ENCODE data around the gene GPS1.

Gene GPS1

DNA sequence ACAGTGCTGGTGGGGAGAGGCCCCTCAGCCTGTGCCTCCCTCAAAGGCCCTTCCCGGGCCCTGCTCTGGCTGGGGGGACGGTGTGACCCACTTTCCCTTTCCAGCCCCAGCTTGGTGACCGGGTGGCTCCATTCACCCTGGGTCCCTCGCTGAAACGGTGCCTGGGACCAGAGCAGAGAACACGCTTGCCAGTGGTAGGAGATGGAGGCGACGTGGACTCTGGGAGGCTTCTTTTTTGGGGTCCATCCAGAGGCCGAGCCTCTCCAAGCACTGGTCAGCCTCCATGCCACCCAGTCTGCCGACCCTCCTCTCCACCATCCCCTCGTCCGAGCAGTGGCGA lies 36.8 kb upstream of the GPS1 start:
- DNase-seq = no peak
- no peak for ATAC-seq

DNA sequence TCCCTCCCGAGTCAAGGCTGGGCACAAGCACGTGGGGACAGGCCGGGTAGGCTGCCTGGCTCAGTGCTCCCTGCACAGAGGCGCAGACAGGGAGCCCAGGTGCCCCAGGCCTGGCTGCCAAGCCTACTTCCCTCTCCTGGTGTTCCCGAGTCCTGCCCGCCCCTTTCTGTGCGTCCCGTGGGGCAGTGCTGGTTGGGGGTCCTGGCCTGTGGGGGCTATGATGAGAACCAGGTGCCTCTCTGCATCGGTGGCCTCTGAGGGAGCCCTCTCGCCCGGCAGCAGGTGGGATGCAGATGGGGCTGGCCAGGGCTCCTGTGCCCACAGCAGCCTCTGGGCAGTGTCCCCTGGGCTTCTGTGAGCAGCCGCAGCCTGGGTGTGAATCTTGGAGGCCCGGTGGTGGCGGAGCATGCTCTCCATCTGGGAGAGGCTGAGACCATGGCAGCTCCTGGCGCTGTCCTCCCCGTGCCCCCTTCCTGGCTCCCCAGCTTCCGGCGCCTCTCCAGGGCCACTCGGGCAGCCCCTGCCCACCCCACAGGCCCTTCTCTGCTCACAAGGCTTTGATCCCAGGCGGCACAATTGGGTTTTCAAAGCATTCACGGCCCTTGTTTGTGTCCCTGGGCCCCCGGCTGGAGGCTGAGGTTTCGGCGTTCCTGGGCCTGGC lies 36.3 kb upstream of the GPS1 start:
- no peak for ATAC-seq
- no peak for DNase-seq

DNA sequence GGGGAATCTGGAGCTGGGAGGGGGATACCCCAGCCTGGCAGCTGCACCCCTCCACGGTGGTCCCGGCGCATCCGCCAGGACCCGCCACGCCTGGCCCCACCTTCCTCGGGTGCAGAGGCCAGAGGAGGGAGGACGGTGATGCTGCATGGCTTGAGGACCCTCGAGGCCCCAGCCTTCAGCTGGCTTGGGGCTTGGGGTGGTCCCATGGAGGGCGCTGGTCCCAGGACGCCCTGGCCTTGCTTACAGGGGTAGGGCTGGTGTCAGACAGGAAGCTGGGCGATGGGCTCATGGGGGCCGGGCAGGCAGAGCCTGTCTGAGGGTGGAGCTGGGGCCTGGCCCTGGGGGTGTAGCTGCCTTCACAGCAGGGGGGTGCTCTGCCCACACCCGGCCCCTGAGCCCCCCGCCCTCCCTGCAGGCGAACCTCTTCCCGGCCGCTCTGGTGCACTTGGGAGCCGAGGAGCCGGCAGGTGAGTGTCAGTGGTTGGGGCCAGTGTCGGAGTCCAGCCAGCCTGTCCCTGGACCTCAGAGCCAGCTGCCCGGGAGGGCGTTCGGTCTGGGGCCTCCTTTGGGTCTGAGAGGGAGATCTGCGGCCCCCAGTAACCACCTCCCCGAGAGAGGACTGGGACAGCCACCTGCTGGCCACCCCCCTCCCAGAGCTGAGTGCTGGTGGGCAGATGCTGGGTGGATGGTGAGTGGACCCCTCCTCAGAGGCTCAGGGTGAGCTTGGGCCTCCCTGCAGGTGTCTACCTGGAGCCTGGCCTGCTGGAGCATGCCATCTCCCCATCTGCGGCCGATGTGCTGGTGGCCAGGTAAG lies 35.4 kb upstream of the GPS1 start:
- ATAC-seq = no peak
- no peak for DNase-seq

DNA sequence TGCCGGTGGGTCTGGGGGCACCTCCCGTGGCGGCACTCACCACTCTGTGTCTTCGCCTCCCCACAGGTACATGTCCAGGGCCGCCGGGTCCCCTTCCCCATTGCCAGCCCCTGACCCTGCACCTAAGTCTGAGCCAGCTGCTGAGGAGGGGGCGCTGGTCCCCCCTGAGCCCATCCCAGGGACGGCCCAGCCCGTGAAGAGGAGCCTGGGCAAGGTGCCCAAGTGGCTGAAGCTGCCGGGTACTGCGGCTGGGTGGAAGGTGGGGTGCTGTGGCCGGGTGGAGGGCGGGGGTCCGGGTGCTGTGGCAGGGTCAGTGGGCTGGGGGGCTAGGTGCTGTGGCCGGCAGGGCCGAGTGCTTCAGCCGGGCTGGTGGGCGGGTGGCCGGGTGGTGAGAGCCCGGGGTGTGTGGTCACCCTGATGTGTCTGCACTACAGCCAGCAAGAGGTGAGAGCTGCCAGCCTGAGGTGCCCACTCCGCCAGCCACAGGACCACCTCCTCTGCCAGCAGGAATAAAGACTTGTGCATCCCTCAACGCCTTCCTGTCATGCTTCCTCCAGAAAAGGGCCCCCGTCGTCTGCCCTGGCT lies 34.7 kb upstream of the GPS1 start:
- DNase-seq (no peak), ATAC-seq (no peak)

DNA sequence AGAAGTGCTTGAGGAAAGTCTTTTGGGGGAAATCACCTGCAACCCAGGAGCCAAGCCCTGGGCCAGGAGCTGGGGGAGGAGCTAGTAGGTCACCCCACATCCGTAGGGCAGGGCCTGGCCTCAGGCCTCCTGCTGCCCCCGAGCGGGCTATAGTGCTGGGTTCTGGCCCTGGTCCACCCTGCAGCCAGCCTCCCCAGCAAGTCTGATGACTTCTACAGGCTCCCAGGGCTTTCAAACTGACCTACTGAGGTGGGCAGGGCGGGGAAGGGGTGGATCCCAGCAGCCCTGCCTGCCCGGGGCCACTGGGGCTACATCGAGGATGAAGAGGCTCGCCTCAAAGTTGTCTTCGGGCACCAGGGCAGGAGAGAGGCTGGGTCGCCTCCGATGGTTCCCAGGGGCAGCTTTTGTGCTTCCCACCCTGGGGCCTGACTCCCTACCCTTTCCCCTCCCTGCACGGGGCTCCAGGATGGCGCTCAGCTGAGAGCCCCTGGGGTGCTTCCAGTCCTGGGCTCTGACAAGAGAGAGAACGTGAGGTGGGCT lies 34.0 kb upstream of the GPS1 start:
- ATAC-seq (no peak), DNase-seq (no peak)

DNA sequence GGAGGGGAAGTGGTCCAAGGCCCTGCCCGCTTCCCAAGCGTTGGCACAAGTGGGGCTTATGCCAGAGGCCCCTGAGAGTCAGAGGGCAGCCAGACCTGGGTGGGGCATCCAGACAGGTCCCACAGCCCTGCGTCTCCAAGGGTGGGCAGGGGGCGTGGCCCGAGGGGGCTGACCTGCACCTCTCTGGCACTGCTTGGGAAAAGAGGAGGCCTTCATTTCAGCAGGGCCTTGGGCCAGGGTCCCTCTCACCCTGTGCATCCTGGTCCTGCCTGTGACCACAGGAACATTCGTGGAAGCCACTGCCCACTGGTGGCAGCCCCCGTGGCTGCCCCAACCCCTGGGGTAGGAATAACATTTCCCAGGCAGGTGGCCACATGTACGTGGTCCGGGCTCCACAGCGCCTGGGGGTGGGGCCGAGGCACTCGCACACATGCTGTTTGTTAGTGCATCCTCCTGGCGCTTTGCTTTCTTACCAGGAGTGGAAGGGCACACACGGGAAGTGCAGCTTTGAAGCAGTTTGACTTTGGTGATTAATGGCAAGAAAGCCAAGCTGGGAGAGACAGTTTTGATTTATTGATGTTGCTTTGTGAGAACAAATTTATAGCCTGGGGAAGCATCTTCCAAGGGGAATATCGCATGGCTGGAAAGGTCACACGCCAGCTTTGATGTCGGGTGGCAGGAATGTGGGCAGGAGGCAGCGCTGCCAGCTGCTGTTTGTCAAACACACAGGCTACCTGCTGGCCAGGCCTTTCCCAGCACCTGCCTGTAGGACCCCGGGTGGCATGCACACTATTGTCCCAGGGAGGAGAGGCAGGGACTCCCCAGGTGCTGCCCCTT lies 33.3 kb upstream of the GPS1 start:
- DNase-seq = no peak
- no peak for ATAC-seq

DNA sequence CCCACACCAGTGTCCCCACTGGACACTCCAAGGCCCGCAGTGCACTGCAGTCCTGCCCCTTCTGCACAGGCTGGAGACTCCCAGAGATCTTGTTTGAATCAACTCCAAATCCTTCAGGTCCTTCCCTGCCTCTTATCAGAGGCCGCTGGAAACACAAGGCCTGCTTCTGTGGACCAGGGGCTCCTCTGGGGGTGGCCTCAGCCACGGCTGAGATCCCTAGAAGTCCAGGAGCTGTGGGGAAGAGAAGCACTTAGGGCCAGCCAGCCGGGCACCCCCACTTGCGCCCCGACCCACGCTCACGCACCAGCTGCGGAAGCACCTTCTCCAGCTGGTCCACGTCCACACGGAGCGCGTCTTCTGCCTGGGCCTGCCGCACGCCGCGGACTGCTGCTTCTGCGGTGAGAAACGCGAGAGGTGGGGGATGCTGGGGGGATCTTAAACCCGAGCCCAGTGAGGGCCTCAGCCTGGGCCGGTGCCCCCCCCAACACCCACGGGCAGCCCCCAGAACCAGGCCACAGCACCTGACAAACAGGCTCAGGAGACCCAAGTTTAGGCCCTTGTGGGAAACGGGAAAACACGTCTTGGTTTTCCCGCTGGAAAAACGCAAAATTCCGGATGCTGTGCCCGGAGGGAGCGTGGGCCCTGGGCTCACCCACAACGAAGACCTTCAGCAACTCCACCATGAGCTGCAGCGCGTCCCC lies 32.6 kb upstream of the GPS1 start:
- ATAC-seq (no peak), DNase-seq (no peak)

DNA sequence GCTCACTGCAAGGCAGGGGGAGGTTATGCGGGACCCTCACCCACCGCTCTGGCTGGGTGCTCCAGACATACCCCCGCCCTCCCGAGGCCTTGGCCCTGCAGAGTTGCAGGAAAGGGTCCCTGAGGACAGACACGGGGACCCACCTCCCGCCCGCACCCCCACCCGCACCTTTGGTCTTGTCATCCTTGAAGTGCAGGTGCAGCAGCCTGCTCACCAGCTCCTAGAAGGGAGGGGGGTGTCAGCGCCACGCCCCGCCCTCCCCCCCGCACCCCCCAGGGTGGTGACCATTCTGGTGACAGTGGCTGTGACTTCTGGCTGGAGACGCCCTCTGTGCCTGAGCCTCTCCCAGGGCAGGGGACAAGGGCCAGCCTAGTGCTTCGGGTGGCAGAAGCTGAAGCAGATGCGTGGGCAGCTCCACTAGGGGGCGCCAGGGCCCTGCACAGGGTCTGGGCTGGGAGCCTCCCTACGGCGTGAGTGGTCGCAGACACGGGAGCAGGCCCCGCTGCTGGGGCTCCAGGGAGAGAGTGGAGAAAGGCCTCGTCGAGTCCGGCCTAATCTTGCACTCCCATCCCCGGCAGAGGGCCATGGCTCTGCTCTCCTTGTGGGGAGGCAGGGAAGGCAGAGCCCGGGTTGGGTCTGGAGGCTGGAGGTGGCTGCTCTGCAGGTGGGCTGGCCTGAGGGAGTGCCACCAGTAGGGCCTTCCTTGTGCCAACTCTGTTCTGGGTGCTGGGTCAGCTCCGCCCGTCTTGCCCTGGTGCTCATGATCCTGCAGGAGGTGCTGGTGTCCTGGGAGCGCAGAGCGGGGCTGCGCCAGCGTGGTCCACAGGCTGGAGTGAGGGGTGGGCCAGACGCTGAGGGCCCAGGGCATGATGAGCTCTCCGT lies 31.8 kb upstream of the GPS1 start:
- peak; percentile 88 for DNase-seq
- ATAC-seq = no peak

DNA sequence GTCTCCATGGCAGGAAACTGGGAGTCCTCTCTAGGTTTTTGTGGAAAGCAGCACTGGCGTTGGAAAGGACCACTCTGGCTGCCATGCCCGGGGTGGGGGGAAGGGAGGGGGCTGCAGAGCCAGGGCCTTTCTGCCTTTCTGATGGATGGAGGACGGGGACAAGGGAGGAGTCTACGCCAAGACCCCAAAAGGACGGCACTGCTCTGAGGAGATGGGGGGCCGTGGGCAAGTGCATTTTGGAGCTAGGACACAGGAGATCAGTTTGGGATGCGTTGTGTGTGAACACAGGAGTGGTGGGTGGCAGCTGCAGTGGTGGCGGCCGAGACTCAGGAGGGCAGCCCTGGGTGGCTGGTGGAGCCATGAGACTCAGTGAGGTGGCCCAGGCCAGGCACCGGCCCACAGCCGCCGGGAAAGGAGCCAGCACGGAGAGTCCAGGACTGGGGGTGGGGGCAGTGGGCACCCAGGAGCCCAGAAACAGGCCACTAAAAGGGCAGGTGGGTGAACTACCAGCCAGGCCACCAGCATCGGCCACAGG lies 31.1 kb upstream of the GPS1 start:
- ATAC-seq = no peak

DNA sequence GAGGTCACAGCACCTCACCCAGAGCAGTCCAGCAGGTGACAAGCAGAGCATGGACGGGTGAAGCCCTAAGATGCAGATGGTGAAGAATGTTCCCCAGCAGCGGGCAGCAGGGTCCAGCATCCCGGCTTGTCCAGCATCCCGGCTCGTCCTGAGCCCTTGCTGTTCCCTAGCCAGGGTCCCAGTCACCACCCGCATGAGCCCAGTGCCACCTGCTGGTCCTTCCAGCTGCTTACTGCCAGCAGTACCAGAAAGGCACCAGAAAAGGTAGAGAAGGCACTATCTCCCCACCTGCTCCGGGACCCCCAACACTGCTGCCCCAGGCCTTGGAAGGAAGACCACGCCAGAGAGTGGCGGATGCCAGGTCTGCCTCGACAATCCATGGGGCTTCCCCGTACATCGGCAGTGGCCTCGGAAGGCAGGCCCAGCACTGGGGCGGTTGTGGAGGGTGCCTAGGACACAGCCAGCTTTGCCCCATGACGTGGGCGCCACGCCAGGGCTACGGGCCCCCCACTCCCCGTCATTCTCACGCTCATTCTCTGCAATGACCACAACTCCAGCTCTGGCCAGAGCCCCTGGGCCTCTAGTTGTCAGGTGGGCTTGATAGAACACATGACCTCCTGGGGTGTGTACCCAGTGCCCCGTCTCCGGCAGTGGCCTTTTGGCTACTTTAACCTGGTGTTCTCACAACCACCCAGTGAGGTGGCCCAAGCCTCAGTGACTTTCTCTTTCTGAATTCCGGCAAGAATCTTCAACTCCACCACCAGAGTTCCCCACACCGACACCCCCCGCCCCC lies 30.4 kb upstream of the GPS1 start:
- ATAC-seq (no peak), DNase-seq (peak; percentile 65)

More for the DNA sequence above, 31.1 kb upstream of the GPS1 start:
- no peak for DNase-seq

DNA sequence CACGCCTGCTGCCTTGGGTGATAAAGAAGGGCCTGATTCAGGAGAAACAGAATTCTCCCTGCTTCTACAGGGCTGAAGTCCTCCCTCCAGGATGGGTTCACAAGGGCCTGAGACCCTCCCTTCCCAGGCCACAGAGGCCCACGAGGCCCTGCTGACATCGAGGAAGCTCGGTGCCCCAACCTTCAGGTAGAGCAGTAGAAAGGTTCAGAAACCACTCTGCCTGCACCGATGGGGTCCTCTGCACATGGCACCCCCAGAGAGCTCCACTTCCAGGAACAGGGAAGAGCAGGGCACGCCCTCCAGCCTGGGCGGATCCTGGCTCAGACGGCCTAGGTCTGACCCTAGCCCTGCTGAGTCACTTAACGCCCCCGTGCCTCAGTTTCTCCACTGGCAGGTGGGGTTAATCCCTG lies 29.8 kb upstream of the GPS1 start:
- DNase-seq (no peak), ATAC-seq (no peak)

DNA sequence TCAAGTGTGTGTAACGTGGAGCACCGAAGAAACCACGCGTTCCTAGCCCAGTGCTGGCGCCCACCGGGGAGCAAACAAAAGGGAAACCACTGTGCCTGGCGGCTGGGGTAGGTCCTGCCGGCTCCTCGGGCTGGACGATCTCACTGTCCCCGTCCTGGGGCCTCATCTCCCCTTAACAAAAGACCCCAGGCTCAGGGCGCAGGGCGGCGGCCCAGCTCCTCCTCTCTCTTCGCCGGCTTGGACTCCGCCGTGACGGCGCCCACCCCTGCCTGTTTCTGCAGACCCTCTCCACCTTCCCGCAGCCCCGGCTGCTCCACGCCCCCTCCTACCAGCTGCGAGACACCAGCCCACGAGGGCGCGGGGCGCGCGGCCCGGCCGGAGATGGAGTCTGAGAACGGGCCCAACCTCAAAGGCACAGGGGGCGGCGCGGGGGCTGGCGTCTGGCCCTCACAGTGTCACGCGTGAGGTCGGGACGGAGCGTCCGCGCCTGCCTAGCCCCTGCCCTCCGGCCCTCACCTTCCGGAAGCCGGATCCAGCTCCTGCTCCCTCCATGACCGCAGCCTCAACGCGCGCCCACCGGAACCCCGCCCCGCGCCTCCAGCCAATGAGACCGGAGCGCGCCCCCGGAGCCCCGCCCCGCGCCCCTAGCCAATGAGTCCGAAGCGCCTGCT lies 29.3 kb upstream of the GPS1 start, which contains the start of gene CENPX:
TSS of gene CENPX (minus strand) at position 569 of the 671 bp plus-strand sequence. CDS start at position 552, 17 bp downstream.
- DNase-seq (no peak), ATAC-seq (no peak)

DNA sequence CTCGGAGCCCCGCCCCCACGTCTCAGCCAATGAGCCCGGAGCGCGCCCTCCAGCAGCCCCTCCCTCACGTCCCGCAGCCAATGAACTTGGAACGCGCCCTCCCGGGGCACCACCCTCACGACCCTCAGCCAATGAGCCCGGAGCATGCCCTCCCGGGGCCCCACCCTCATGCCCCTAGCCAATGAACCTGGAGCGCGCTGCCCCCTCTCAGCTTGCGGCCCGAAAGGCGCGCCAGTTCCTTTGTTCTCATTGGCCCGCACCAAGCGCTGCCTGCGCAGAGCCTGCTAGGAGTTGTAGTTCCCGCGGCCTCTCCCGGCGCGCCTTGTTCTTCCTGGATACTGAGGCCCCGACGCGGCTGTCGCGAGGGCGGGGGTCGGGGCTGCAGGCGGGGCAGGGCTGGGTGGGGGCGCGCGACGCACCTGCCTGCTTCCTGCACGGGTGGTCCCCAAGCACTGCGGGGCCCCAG lies 28.7 kb upstream of the GPS1 start, which contains the start of gene LRRC45:
TSS of gene LRRC45 (plus strand) at position 325 of the 466 bp plus-strand sequence. CDS start 339 bp downstream, outside the sequence.
- peak; percentile 100 for DNase-seq
- ATAC-seq = peak; percentile 96

DNA sequence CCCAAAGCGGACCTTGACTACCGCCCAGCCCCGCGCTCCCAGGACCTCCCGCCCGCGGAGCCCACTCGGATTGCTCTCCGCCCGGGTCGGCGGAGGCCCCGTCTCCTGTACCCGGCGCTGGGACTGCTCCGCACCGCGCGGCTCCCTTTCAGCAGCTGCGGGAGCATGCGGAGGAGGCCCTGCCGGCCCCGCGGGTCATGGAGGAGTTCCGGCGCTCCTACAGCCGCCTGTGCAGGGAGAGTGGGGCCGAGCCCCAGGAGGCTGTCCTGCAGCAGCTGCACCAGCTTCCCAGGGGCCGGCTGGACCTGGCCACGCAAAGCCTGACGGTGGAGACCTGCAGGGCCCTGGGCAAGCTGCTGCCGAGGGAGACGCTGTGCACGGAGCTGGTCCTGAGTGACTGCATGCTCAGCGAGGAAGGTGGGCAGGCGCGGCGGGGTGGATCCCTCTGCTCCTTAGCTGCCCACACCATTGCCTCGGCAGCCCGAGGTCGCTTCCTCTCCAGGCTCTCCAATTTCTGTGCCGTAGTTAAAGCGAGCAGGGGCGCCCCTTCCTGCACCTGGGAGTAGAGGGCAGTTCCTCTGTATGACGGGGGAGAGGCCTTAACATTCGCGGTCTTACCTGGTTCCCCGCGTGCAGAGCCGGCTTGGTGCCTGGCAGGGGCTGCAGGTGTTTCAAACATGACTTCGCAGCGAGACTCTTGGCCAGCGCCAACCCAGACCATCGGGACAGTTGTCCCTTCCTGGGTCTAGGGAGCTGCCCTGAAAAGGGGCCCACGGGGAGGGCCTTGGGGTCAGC lies 28.1 kb upstream of the GPS1 start:
- ATAC-seq = no peak
- DNase-seq = peak; percentile 49

DNA sequence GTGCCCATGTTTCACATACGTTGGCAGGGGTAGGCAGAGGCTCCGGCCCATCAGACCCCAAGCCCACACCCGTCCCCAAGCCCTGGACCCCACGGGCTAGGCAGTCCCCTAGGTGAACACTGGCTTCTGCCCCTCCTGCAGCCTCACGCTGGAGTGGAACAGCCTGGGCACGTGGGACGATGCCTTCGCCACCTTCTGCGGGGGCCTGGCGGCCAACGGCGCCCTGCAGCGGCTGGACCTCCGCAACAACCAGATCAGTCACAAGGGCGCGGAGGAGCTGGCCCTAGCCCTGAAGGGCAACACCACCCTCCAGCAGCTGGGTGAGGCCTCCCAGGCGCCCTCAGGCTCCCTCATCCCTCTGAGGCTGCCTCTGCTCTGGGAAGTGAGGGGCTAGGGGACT lies 26.8 kb upstream of the GPS1 start:
- no peak for DNase-seq
- ATAC-seq = no peak

DNA sequence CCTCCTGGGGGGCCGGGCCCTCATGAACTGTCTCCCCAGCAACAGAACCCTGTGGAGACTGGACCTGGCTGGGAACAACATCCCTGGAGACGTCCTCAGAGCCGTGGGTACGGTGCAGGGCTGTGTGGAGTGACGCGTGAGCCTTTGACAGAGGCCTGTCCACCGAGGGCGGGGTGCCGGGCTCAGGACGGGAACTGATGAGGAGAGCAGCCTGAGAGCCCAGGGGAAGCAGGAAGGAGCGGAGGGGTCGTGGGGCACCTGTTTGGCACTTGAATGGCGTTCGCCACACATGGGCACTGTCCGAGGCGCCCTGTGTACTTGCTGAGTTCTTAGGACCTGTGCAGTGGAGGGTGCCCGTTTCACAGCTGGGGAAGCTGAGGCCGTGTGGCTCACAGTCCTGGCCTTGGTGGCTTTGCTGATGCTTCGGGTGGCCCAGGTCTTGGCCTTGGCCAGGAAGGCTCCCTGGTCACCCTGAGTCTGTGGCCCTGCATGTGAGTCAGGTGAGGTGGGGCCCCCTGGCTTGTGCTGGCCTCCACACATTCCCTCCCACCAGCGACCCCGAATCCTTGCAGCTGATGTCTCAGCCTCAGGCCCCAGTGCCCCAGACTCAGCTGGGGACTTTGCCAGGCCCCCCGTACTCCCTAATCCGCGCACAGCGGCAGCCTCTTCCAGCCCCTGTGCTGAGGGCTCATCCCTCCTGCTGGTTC lies 26.1 kb upstream of the GPS1 start:
- ATAC-seq = no peak
- DNase-seq = no peak

DNA sequence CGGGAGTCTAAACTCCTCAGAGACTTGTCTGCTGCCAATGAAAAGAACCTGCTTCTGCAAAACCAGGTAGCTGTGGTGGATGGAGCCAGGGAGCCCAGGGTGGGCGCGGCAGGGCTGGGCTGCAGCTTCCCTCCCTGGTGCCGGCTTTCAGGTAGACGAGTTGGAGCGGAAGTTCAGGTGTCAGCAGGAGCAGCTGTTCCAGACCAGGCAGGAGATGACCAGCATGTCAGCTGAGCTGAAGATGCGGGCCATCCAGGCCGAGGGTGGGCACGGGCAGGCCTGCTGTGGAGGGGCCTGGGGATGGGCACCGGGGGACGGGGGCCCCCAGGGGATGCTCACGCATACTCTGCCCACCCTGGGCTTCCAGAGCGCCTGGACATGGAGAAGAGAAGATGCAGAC lies 23.5 kb upstream of the GPS1 start:
- ATAC-seq (no peak), DNase-seq (no peak)

Measured in stimulated activated naive CD8-positive, alpha-beta T cell treated with anti-CD3 and anti-CD28 coated beads, Interleukin-15, Interleukin-2, amounts not matched to agents 100 U/mL and 50 U/mL, for 24 hours (primary cell).